ENCODE measurements around the gene DMRT3. TPM values are rescaled to one million over a fixed set of nuclear protein-coding genes. Genes with fewer than 3 reads are reported as not detected.

The DMRT3 gene
- total RNA-seq, 4 donors from 2014 or later, result 1.0 TPM; not detected in 3

GRCh38 chr9:1024112-1024511, 47.7 kb downstream of the DMRT3 start:
- Histone ChIP-seq H3K27me3 (peaks cover 0 to 54% (median 0%) of the 10 kb centered on the region in 4 donors), H3K27ac (no peak overlapping the region), H3K36me3 (no peaks in the 10 kb centered on the region), H3K4me1 (peaks cover 0 to 11% (median 0%) of the 10 kb centered on the region in 3 donors), H3K9me3 (peaks cover 0 to 13% (median 6%) of the 10 kb centered on the region in 3 donors), H3K4me3 (no peak overlapping the region)
- 60 to 73% methylated on average over 1 of the region's 1 CpG for WGBS, 2 donors
- TF ChIP-seq CTCF (IDR thresholded peaks at IDR 0.05), result no peak
- TF ChIP-seq POLR2A (IDR thresholded peaks at IDR 0.05), result no peak
- DNase-seq, result no peak
- intact Hi-C loops (cut with DNase I), result no loop called here

DNA sequence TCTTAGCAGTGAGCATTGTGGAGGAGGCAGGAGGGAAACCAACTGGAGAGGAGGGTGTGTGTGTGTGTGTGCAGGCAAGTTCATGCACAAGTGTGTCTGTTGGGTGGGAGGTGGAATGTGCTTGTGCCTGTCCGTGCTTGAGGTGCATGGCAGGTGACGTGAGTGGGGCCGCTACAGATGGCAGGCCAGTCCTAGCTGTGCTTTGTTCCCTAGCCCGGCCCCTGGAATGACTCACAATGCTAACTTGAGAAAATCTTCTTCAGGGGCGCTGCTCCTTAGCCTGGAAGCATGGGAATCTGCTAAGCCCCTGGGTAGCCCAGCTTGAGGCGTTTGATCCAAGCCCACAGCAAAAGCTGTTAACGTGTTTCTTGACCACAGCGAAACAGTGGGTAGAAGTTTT, 48.7 kb downstream of the DMRT3 start:
- 33 to 35% methylated on average over 6 of the region's 8 CpGs for WGBS, 2 donors
- intact Hi-C loops (cut with DNase I), result no loop called here

DNA sequence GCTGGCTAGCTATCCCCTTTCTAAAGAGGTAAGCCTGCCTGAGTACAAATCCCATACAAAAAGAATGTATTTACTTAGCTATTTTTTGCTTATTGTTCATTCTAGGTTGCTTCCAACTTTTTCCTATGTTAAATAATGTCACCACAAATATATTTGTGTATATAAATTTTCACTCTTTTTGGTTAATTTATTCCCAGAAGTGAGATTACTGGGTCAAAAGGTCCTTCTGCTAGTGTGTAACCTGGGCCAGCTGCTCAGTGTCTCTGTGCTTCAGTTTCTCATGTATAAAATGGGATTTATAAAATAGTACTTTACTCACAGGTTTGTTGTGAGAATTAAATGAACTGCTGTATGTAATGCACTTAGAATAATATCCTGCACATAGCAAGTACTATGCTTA, 49.8 kb downstream of the DMRT3 start:
- intact Hi-C loops (cut with DNase I), result no loop called here
- no peak overlapping the region for H3K27ac ChIP-seq

More for the DNA sequence above, 48.7 kb downstream of the DMRT3 start:
- Histone ChIP-seq H3K27ac (no peak overlapping the region), H3K4me3 (no peak overlapping the region), H3K9me3 (peaks cover 0 to 13% (median 6%) of the 10 kb centered on the region in 3 donors), H3K27me3 (peaks cover 0 to 55% (median 0%) of the 10 kb centered on the region in 4 donors), H3K4me1 (peaks cover 0 to 11% (median 0%) of the 10 kb centered on the region in 3 donors), H3K36me3 (no peaks in the 10 kb centered on the region)
- DNase-seq, result no peak
- no peak for TF ChIP-seq CTCF (IDR thresholded peaks at IDR 0.05)
- no peak for TF ChIP-seq POLR2A (IDR thresholded peaks at IDR 0.05)

GRCh38 chr9:1028501-1029190, 52.2 kb downstream of the DMRT3 start:
- DNase-seq, result no peak
- intact Hi-C loops (cut with DNase I), result no loop called here
- Histone ChIP-seq H3K36me3 (no peaks in the 10 kb centered on the region), H3K9me3 (no peaks in the 10 kb centered on the region), H3K4me3 (no peak overlapping the region), H3K27me3 (peaks cover 0 to 63% (median 0%) of the 10 kb centered on the region in 4 donors), H3K4me1 (peaks cover 0 to 11% (median 0%) of the 10 kb centered on the region in 3 donors), H3K27ac (no peak overlapping the region)
- 53 to 65% methylated on average over 8 of the region's 8 CpGs for WGBS, 2 donors
- TF ChIP-seq CTCF (IDR thresholded peaks at IDR 0.05), result no peak
- no peak for TF ChIP-seq POLR2A (IDR thresholded peaks at IDR 0.05)

More for the DNA sequence above, 49.8 kb downstream of the DMRT3 start:
- TF ChIP-seq POLR2A (IDR thresholded peaks at IDR 0.05), result no peak
- TF ChIP-seq CTCF (IDR thresholded peaks at IDR 0.05), result no peak
- H3K4me3 ChIP-seq, result no peak overlapping the region
- no peak for DNase-seq
- peaks cover 0 to 55% (median 0%) of the 10 kb centered on the region in 4 donors for H3K27me3 ChIP-seq
- no peaks in the 10 kb centered on the region for H3K36me3 ChIP-seq
- peaks cover 0 to 11% (median 0%) of the 10 kb centered on the region in 3 donors for H3K4me1 ChIP-seq
- H3K9me3 ChIP-seq, result peaks cover 0 to 13% (median 6%) of the 10 kb centered on the region in 3 donors

DNA sequence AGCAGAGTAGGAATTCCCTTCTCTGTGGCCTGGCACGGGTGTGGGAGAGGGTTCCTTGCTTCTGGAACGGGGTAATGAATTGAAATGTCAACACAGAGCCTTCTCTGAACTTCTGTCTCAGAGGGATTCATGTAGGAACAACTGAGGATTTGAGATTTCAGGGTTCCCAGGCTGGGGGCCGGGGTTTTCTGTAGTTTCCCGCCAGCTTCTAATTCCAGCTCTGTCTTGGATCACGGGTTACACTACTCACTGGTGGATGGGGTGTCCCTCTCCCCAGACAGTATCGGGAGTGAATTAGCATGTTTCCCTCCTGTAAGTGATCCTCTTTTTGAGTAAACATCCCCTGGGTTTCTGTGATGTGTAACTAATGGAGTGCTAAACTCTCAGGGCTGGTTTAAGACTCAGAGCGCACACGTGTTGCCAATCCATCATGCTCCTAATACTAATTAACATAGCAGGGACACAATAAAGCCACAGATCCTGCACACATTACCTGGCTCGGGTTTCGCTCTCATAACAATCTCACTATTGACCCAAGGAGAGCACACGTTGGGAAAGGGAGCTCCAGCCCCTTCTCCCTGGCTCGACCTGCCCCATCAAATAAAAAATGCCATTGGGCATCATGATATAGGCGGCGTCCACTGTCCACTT, 55.6 kb downstream of the DMRT3 start:
- no peak overlapping the region for H3K4me3 ChIP-seq
- DNase-seq, result no peak
- whole genome bisulfite sequencing, 2 donors, result 64 to 72% methylated on average over 10 to 12 of the region's 14 CpGs
- H3K27me3 ChIP-seq, result peaks cover 0 to 70% (median 0%) of the 10 kb centered on the region in 4 donors
- intact Hi-C loops (cut with DNase I), result no loop called here
- no peak for TF ChIP-seq POLR2A (IDR thresholded peaks at IDR 0.05)
- TF ChIP-seq CTCF (IDR thresholded peaks at IDR 0.05), result no peak
- H3K27ac ChIP-seq, result no peak overlapping the region
- no peaks in the 10 kb centered on the region for H3K9me3 ChIP-seq
- no peaks in the 10 kb centered on the region for H3K4me1 ChIP-seq
- no peaks in the 10 kb centered on the region for H3K36me3 ChIP-seq

Data from esophagus squamous epithelium (tissue), 5 donors.